Activated CD8-positive, alpha-beta T cell treated with anti-CD3 and anti-CD28 coated beads for 36 hours (primary cell): ENCODE results near the gene USP20. TPM values are rescaled to one million over a fixed set of nuclear protein-coding genes. Genes with fewer than 3 reads are reported as not detected.

ENCODE experiments used
- ATAC-seq: fragments of 200-7000 bp; cut with Tn5 transposase; one replicate; pipeline ENCODE4 v1.10.0; 2021; ENCODE audit warnings: mild to moderate bottlenecking, moderate library complexity
- CTCF ChIA-PET: fragments of 350-600 bp; sonication (Branson Sonifier 250); formaldehyde crosslinking; loops from one replicate; lab custom pipeline; 2021; ENCODE audit warnings: antibody characterized with exemption; lab: Charles Lee
- POLR2A ChIA-PET: fragments of 350-600 bp; sonication (Branson Sonifier 250); formaldehyde crosslinking; loops from one replicate; lab custom pipeline; 2021; ENCODE audit warnings: antibody characterized with exemption; lab: Charles Lee
- DNase-seq: peaks from one replicate; pipeline ENCODE4 v3.0.0-alpha.2; 2020
- H3K27ac Mint-ChIP-seq: one replicate; pipeline ENCODE4 v1.8.0; 2021; ENCODE audit warnings: mild to moderate bottlenecking, mixed read lengths
- H3K27me3 Mint-ChIP-seq: one replicate; pipeline ENCODE4 v1.8.0; 2021; ENCODE audit warnings: mixed read lengths
- H3K36me3 Mint-ChIP-seq: one replicate; pipeline ENCODE4 v1.8.0; 2021; ENCODE audit warnings: low read depth, mixed read lengths
- H3K4me1 Mint-ChIP-seq: one replicate; pipeline ENCODE4 v1.8.0; 2021; ENCODE audit warnings: low read depth, mixed read lengths
- H3K4me3 Mint-ChIP-seq: one replicate; pipeline ENCODE4 v1.8.0; 2021; ENCODE audit warnings: mild to moderate bottlenecking, moderate library complexity, mixed read lengths
- H3K9me3 Mint-ChIP-seq: one replicate; pipeline ENCODE4 v1.8.0; 2021; ENCODE audit warnings: mixed read lengths
- intact Hi-C: fragments of 100-400 bp; cut with micrococcal nuclease; formaldehyde crosslinking; loops from one replicate; pipeline ENCODE4 v1.10.0; 2022
- total RNA-seq, 2 experiments: library from RNA; stranded (reverse); gene quantifications; one replicate each; pipeline ENCODE4 v1.2.3, GENCODE V29; 2021
- TF ChIP-seq, protein P1 (sequence below): fragments of 200-600 bp; IDR thresholded peaks from one replicate; pipeline ENCODE4 v1.8.0; 2022; ENCODE audit warnings: antibody characterized with exemption, mild to moderate bottlenecking

The USP20 gene
- total RNA-seq, 2 experiments from 2014 or later, result 55.3 to 55.9 TPM

DNA sequence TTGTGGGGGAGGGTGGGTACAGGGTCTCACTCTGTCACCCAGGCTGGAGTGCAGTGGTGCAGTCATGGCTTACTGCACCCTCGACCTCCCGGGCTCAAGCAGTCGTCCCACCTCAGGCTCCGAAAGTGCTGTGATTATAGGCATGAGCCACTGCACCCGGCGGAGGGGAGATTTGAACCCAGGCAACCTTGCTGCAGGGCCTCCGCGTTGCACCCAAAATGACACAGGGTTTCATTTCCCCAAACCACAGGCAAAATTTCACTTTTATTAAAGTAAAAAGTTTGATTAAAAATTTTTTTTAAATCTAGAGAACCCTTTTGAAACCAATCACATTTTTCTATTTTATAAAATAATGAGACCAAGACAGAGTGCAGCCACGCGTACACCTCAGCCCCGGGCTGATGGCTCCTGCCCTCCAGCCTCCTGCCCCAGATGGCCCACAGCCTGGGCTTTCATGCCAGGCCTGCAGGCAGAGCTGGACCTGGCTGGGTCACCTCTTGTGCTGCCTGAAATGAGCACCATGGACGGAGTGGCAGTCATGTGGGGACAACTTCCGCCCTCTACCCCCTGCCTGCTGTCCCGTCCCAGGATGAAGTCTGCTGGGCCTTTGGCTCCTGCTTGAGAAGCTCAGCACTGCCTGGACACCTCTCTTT is 30.5 kb downstream of the USP20 start:
- ChIA-PET POLR2A (interaction anchor here (1.0 to 7.6 kb wide), 7 partner anchors 13 to 45 kb away, joined by 3 to 114 read pairs (median 6); partner anchors contain the start of genes C9orf78 and USP20), CTCF (interaction anchor here (1.0 kb wide), 1 partner anchor 11 kb away, joined by 3 read pairs; no protein-coding TSS in a partner anchor)
- H3K27me3 Mint-ChIP-seq, result no peaks in the 10 kb centered on the region
- intact Hi-C loops, result no loop called here
- peaks cover 82% of the 10 kb centered on the region for H3K4me1 Mint-ChIP-seq
- TF ChIP-seq, protein P1, sequence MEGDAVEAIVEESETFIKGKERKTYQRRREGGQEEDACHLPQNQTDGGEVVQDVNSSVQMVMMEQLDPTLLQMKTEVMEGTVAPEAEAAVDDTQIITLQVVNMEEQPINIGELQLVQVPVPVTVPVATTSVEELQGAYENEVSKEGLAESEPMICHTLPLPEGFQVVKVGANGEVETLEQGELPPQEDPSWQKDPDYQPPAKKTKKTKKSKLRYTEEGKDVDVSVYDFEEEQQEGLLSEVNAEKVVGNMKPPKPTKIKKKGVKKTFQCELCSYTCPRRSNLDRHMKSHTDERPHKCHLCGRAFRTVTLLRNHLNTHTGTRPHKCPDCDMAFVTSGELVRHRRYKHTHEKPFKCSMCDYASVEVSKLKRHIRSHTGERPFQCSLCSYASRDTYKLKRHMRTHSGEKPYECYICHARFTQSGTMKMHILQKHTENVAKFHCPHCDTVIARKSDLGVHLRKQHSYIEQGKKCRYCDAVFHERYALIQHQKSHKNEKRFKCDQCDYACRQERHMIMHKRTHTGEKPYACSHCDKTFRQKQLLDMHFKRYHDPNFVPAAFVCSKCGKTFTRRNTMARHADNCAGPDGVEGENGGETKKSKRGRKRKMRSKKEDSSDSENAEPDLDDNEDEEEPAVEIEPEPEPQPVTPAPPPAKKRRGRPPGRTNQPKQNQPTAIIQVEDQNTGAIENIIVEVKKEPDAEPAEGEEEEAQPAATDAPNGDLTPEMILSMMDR, result no peak
- peak overlapping the region; percentile 53 for H3K4me3 Mint-ChIP-seq
- H3K9me3 Mint-ChIP-seq, result no peaks in the 10 kb centered on the region
- H3K36me3 Mint-ChIP-seq, result peaks cover 66% of the 10 kb centered on the region
- DNase-seq (no peak), ATAC-seq (no peak)
- H3K27ac Mint-ChIP-seq, result peak overlapping the region; percentile 94

DNA sequence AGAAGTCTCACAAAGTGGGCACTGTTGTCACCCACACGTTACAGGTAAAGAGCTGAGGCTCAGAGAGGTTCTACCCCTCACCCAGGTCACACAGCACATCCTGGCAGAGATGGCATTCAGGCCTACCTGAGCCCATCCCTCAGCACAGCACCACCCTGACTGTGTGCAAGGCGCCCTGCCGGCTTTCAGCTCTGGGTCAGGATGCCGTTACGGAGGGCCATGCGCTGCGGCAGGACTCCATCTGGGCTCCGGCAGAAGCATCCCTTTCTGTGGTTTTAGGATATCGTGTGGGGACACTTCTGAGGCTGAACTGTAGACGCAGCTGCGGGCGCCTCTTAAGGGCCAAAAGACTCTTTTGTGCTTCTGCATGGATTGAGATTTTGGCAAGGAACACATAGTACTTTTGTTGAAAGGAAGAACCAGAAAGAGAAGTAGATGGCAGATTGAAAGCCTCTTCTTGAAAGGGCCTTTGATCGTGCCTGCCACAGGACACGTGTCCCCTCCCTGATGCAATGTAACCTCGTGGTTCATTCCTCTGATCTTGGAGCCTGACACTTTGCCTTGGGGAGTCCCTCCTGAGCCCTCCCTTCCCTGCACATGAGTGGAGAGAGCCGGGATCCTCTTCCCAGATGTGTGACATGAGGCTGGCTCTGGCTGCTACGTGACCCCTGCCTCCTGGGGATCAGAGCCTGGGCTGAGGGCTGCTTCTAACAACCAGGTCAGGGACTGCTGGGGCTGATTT is 31.3 kb downstream of the USP20 start:
- ChIA-PET CTCF (interaction anchor here (1.4 to 1.7 kb wide), 2 partner anchors 9 to 19 kb away, joined by 3 to 6 read pairs; no protein-coding TSS in a partner anchor), POLR2A (interaction anchor here (0.6 to 7.6 kb wide), 11 partner anchors 8 to 393 kb away, joined by 3 to 114 read pairs (median 5); partner anchors contain the start of genes C9orf78 and USP20)
- peaks cover 81% of the 10 kb centered on the region for H3K4me1 Mint-ChIP-seq
- H3K27me3 Mint-ChIP-seq, result no peaks in the 10 kb centered on the region
- H3K9me3 Mint-ChIP-seq, result no peaks in the 10 kb centered on the region
- H3K4me3 Mint-ChIP-seq, result peak overlapping the region; percentile 53
- intact Hi-C loops, result no loop called here
- H3K36me3 Mint-ChIP-seq, result peaks cover 66% of the 10 kb centered on the region
- DNase-seq (peak; percentile 69), ATAC-seq (no peak)
- peak overlapping the region; percentile 94 for H3K27ac Mint-ChIP-seq
- TF ChIP-seq, protein P1, result no peak

DNA sequence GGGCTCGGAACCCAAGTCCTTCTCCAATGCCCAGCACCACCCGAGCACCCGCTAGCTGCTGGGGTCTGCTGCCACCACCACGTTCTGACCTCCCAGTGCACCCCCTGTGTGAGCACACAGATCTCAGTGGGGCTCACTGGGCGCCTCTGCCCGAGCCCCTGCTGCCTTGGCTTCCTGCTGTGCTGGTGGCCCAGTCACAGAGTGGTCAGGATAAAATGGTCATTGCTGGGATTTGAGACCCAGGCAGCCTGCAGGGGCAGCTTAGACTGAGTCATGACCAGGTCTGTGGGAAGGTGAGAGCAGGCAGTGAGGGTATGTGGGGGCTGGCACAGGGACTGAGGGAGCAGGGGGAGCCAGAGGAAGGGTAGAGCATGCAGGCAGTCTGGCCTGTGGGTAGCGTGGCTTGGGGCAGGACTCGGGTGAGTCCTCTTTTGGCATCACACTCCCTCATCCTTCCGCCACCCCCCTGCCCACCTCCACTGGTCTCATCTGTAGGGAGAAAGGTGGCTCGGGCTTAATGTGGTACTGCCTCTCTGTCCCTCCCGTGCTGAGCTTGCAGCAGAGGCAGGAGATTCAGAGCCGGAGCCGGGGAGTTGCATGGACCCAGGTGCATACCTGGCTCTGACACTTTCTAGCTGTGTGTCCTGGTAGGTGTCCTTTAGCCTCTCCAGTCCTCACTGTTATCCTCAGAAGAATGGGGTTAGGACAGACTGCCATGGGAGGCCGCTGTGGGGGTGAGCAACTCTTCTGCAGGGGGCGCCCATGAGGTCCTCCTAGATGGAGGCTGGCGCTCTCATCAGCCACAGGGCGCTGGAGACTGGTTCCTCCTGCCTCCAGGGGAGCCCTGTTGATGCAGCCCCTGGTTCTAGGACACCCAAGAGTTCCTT is 32.1 kb downstream of the USP20 start:
- Mint-ChIP-seq H3K9me3 (no peaks in the 10 kb centered on the region), H3K27me3 (no peaks in the 10 kb centered on the region), H3K4me1 (peaks cover 80% of the 10 kb centered on the region), H3K36me3 (peaks cover 62% of the 10 kb centered on the region), H3K4me3 (peak overlapping the region; percentile 53), H3K27ac (peak overlapping the region; percentile 94)
- POLR2A ChIA-PET, result interaction anchor here (0.6 to 7.6 kb wide), 15 partner anchors 9 to 394 kb away, joined by 3 to 114 read pairs (median 4); partner anchors contain the start of genes C9orf78, TOR1B and USP20
- peak; percentile 77 for DNase-seq
- peak; percentile 16 for ATAC-seq
- CTCF ChIA-PET, result interaction anchor here (0.9 to 1.7 kb wide), 4 partner anchors 9 to 25 kb away, joined by 3 to 6 read pairs (median 3); no protein-coding TSS in a partner anchor
- TF ChIP-seq, protein P1, result peak; percentile 39
- intact Hi-C loops, result no loop called here

DNA sequence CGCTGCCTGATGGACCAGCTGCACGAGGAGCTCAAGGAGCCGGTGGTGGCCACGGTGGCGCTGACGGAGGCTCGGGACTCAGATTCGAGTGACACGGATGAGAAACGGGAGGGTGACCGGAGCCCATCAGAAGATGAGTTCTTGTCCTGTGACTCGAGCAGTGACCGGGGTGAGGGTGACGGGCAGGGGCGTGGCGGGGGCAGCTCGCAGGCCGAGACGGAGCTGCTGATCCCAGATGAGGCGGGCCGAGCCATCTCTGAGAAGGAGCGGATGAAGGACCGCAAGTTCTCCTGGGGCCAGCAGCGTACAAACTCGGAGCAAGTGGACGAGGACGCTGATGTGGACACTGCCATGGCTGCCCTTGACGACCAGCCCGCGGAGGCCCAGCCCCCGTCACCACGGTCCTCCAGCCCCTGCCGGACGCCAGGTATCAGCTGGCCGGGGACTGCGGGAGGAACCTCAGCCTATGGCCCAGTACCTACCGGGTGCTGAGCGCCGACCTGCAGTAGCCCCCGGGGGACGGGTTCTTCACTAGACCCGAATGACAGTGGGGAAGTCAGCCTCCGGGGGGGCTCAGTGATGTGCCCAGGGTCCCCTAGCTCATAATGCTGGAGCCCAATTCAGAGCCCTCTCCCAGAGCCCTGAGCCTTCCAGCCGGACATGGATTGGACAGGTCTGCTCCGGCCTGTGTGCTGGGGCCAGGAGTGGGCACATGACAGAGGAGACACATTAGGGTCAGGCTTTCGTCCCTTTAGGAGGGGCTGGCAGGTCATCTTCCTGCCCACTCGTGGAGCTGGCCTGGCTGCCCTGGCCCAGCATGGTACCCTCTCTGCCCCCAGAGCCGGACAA is 33.0 kb downstream of the USP20 start:
- no peak for ATAC-seq
- POLR2A ChIA-PET, result interaction anchor here (0.6 to 7.6 kb wide), 18 partner anchors 8 to 185 kb away, joined by 3 to 114 read pairs (median 4); partner anchors contain the start of genes C9orf78, TOR1B and USP20

More for the DNA sequence above, 33.0 kb downstream of the USP20 start:
- DNase-seq, result no peak
- peaks cover 76% of the 10 kb centered on the region for H3K4me1 Mint-ChIP-seq
- CTCF ChIA-PET, result interaction anchor here (0.9 to 1.9 kb wide), 8 partner anchors 8 to 33 kb away, joined by 3 to 8 read pairs (median 4); partner anchors contain the start of genes C9orf78 and USP20
- TF ChIP-seq, protein P1, result no peak
- peak overlapping the region; percentile 94 for H3K27ac Mint-ChIP-seq
- intact Hi-C loops, result no loop called here
- H3K27me3 Mint-ChIP-seq, result no peaks in the 10 kb centered on the region
- no peaks in the 10 kb centered on the region for H3K9me3 Mint-ChIP-seq
- H3K36me3 Mint-ChIP-seq, result peaks cover 61% of the 10 kb centered on the region
- H3K4me3 Mint-ChIP-seq, result peak overlapping the region; percentile 69
